NB4 (cell line): Measurements from ENCODE around the gene CFAP299.

Experiments used
- DNase-seq: peaks from one replicate; pipeline ENCODE4 v3.0.0; 2010; ENCODE audit warnings: low read depth
- H3K4me3 ChIP-seq: one replicate; pipeline ENCODE4 v1.5.1; 2011; ENCODE audit warnings: mild to moderate bottlenecking, low read depth, low read length, moderate library complexity
- CTCF ChIP-seq: IDR thresholded peaks from one replicate; pipeline ENCODE4 v1.5.1; 2012; ENCODE audit warnings: low read depth, low read length
- MAX ChIP-seq: IDR thresholded peaks from 2 replicates; pipeline ENCODE4 v1.6.1; 2011; ENCODE audit warnings: low read depth, low read length
- MYC ChIP-seq: IDR thresholded peaks from 2 replicates; pipeline ENCODE4 v1.6.1; 2011; ENCODE audit warnings: low read depth, low read length
- POLR2A ChIP-seq: IDR thresholded peaks from 2 replicates; pipeline ENCODE4 v1.6.1; 2011; ENCODE audit warnings: mild to moderate bottlenecking; ENCODE audit not compliant: insufficient read length; ENCODE audit errors: extremely low read depth

The CFAP299 gene

GRCh38 chr4:80767944-80768343 lies 432.4 kb downstream of the CFAP299 start:
- no peak for DNase-seq

GRCh38 chr4:80776168-80776567 lies 440.6 kb downstream of the CFAP299 start:
- TF ChIP-seq POLR2A = no peak
- TF ChIP-seq MYC = no peak
- no peak for TF ChIP-seq CTCF
- no peak for TF ChIP-seq MAX
- H3K4me3 ChIP-seq = no peak overlapping the region
- no peak for DNase-seq

More at GRCh38 chr4:80767944-80768343, 432.4 kb downstream of the CFAP299 start:
- TF ChIP-seq MAX (no peak), CTCF (no peak), MYC (no peak), POLR2A (no peak)
- H3K4me3 ChIP-seq = no peak overlapping the region

- no peak for TF ChIP-seq CTCF
- TF ChIP-seq POLR2A = no peak
- no peak for TF ChIP-seq MAX
- TF ChIP-seq MYC = no peak
- H3K4me3 ChIP-seq = no peak overlapping the region
- DNase-seq = no peak
Observed at GRCh38 chr4:80781431-80781830, 445.9 kb downstream of the CFAP299 start.

GRCh38 chr4:80787306-80787705 lies 451.8 kb downstream of the CFAP299 start:
- H3K4me3 ChIP-seq = no peak overlapping the region
- TF ChIP-seq MYC = no peak
- no peak for TF ChIP-seq CTCF
- no peak for TF ChIP-seq MAX
- TF ChIP-seq POLR2A = no peak

GRCh38 chr4:80788798-80789197 lies 453.3 kb downstream of the CFAP299 start:
- peak; percentile 2 for DNase-seq

More at GRCh38 chr4:80787306-80787705, 451.8 kb downstream of the CFAP299 start:
- DNase-seq = no peak

More at GRCh38 chr4:80788798-80789197, 453.3 kb downstream of the CFAP299 start:
- TF ChIP-seq CTCF (no peak), POLR2A (no peak), MAX (no peak), MYC (no peak)
- no peak overlapping the region for H3K4me3 ChIP-seq
